Ascending aorta (tissue), 2 donors: ENCODE results near the gene CDC123. TPM values are rescaled to one million over a fixed set of nuclear protein-coding genes. Genes with fewer than 3 reads are reported as not detected.
"Not testable (repeated sequence)": the region's sequence is repeated elsewhere in the genome, so short reads cannot be mapped to it uniquely, and the experiment has no call there.

Experiments
- DNase-seq, 2 donors: peaks; one replicate each; pipeline ENCODE4 v3.0.0-alpha.2; 2019; ENCODE audit warnings: low spot score in 2 of 2
- H3K27ac ChIP-seq, 2 donors: fragments of 200-600 bp; sonication (generic); one replicate each; pipeline ENCODE4 v1.5.1; 2016 to 2017; ENCODE audit warnings: mild to moderate bottlenecking in 1 of 2
- H3K27me3 ChIP-seq: fragments of 200-600 bp; sonication (generic); one replicate; pipeline ENCODE4 v1.5.1; 2017
- H3K36me3 ChIP-seq, 2 donors: fragments of 200-600 bp; sonication (generic); one replicate each; pipeline ENCODE4 v1.5.1; 2016
- H3K4me1 ChIP-seq, 2 donors: fragments of 200-600 bp; sonication (generic); one replicate each; pipeline ENCODE4 v1.5.1; 2016 to 2017; ENCODE audit warnings: mild to moderate bottlenecking in 1 of 2
- H3K4me3 ChIP-seq, 2 donors: fragments of 200-600 bp; sonication (generic); one replicate each; pipeline ENCODE4 v1.5.1; 2016 to 2017; ENCODE audit warnings: mild to moderate bottlenecking in 1 of 2
- H3K9me3 ChIP-seq, 2 donors: fragments of 200-600 bp; sonication (generic); one replicate each; pipeline ENCODE4 v1.5.1; 2016
- intact Hi-C: fragments of 100-400 bp; cut with DNase I; formaldehyde crosslinking; loops from one replicate; pipeline ENCODE4 v1.15.1; 2023
- total RNA-seq: library from RNA; depleted of rRNA; stranded (reverse); fragments of >200 nt; gene quantifications from one replicate; pipeline ENCODE4 v1.1.0, GENCODE V29; 2016
- TF ChIP-seq, protein P1 (sequence below), 3 experiments: fragments of 200-600 bp in 2 of 3; fragments of 450-650 bp in 1 of 3; sonication (generic) in 2 of 3; IDR thresholded peaks; one replicate each; pipeline ENCODE4 v1.5.1; 2016 to 2019; ENCODE audit warnings: antibody characterized with exemption in 3 of 3, mild to moderate bottlenecking in 1 of 3, moderate library complexity in 1 of 3

The CDC123 gene
- total RNA-seq, 1 donor from 2014 or later: 33.2 TPM

GRCh38 chr10:12225444-12225843 is 29.5 kb downstream of the CDC123 start:
- Histone ChIP-seq H3K9me3 (no peaks in the 10 kb centered on the region), H3K4me1 (peaks cover 5 to 31% of the 10 kb centered on the region in 2 donors), H3K27ac (peak overlapping the region; percentile 20 to 39), H3K4me3 (no peak overlapping the region), H3K36me3 (peaks cover 7 to 9% of the 10 kb centered on the region in 2 donors), H3K27me3 (no peaks in the 10 kb centered on the region)
- TF ChIP-seq, protein P1, sequence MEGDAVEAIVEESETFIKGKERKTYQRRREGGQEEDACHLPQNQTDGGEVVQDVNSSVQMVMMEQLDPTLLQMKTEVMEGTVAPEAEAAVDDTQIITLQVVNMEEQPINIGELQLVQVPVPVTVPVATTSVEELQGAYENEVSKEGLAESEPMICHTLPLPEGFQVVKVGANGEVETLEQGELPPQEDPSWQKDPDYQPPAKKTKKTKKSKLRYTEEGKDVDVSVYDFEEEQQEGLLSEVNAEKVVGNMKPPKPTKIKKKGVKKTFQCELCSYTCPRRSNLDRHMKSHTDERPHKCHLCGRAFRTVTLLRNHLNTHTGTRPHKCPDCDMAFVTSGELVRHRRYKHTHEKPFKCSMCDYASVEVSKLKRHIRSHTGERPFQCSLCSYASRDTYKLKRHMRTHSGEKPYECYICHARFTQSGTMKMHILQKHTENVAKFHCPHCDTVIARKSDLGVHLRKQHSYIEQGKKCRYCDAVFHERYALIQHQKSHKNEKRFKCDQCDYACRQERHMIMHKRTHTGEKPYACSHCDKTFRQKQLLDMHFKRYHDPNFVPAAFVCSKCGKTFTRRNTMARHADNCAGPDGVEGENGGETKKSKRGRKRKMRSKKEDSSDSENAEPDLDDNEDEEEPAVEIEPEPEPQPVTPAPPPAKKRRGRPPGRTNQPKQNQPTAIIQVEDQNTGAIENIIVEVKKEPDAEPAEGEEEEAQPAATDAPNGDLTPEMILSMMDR (IDR thresholded peaks at IDR 0.05): no peak
- DNase-seq: no peak
- intact Hi-C loops: loop anchor here (10.0 kb wide), 1 partner anchor 679 kb away; no protein-coding TSS in a partner anchor

DNA sequence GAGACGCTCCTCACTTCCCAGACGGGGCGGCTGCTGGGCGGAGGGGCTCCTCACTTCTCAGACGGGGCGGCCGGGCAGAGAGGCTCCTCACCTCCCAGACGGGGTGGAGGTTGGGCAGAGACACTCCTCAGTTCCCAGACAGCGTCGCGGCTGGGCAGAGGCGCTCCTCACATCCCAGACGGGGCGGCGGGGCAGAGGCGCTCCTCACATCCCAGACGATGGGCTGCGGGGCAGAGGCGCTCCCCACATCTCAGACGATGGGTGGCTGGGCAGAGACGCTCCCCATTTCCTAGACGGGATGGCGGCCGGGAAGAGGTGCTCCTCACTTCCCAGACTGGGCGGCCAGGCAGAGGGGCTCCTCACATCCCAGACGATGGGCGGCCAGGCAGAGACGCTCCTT is 30.4 kb downstream of the CDC123 start:
- H3K9me3 ChIP-seq, H3K27me3 ChIP-seq, H3K4me3 ChIP-seq, DNase-seq: not testable (repeated sequence)
- peak overlapping the region in 1 of 2 donors; percentile 12 for H3K27ac ChIP-seq
- H3K36me3 ChIP-seq: peaks cover 9 to 16% of the 10 kb centered on the region in 2 donors
- H3K4me1 ChIP-seq: peaks cover 5 to 24% of the 10 kb centered on the region in 2 donors
- intact Hi-C loops: loop anchor here (10.0 kb wide), 1 partner anchor 678 kb away; no protein-coding TSS in a partner anchor

GRCh38 chr10:12228851-12229250 is 32.9 kb downstream of the CDC123 start:
- no peaks in the 10 kb centered on the region for H3K27me3 ChIP-seq
- H3K4me3 ChIP-seq: no peak overlapping the region
- H3K36me3 ChIP-seq: peaks cover 19 to 32% of the 10 kb centered on the region in 2 donors
- TF ChIP-seq, protein P1 (IDR thresholded peaks at IDR 0.05): no peak
- H3K4me1 ChIP-seq: peaks cover 5 to 11% of the 10 kb centered on the region in 2 donors
- no peaks in the 10 kb centered on the region for H3K9me3 ChIP-seq
- no peak for DNase-seq
- intact Hi-C loops: loop anchor here (10.0 kb wide), 1 partner anchor 676 kb away; no protein-coding TSS in a partner anchor
- no peak overlapping the region for H3K27ac ChIP-seq

GRCh38 chr10:12234687-12235086 is 38.7 kb downstream of the CDC123 start:
- Histone ChIP-seq H3K4me1 (peaks cover 0 to 14% of the 10 kb centered on the region in 2 donors), H3K27ac (peak overlapping the region; percentile 69 to 84), H3K36me3 (peaks cover 18 to 46% of the 10 kb centered on the region in 2 donors)
- intact Hi-C loops, DNase-seq, H3K4me3 ChIP-seq, H3K9me3 ChIP-seq, H3K27me3 ChIP-seq: not testable (repeated sequence)

GRCh38 chr10:12235116-12235694 is 39.2 kb downstream of the CDC123 start:
- TF ChIP-seq, protein P1 (IDR thresholded peaks at IDR 0.05): no peak
- Histone ChIP-seq H3K4me3 (peak overlapping the region in 1 of 2 donors; percentile 5), H3K4me1 (peaks cover 0 to 14% of the 10 kb centered on the region in 2 donors), H3K27ac (peak overlapping the region; percentile 69 to 84), H3K27me3 (no peaks in the 10 kb centered on the region), H3K9me3 (no peaks in the 10 kb centered on the region), H3K36me3 (peaks cover 15 to 46% of the 10 kb centered on the region in 2 donors)
- DNase-seq: no peak
- intact Hi-C loops: no loop called here

GRCh38 chr10:12235796-12236195 is 39.8 kb downstream of the CDC123 start:
- TF ChIP-seq, protein P1 (IDR thresholded peaks at IDR 0.05): no peak
- H3K27me3 ChIP-seq: no peaks in the 10 kb centered on the region
- DNase-seq: no peak
- H3K9me3 ChIP-seq: no peaks in the 10 kb centered on the region
- H3K4me1 ChIP-seq: peaks cover 0 to 14% of the 10 kb centered on the region in 2 donors
- peak overlapping the region; percentile 69 to 84 for H3K27ac ChIP-seq
- H3K4me3 ChIP-seq: peak overlapping the region in 1 of 2 donors; percentile 5
- peaks cover 15 to 42% of the 10 kb centered on the region in 2 donors for H3K36me3 ChIP-seq
- intact Hi-C loops: no loop called here
